ENCODE measurements around the gene IGDCC3. TPM values are rescaled to one million over a fixed set of nuclear protein-coding genes. Genes with fewer than 3 reads are reported as not detected.
"Not testable (repeated sequence)": the region's sequence is repeated elsewhere in the genome, so short reads cannot be mapped to it uniquely, and the experiment has no call there.

Gene IGDCC3
- polyA plus RNA-seq, 4 donors = 4.1 to 11.9 (median 7.3) TPM

DNA sequence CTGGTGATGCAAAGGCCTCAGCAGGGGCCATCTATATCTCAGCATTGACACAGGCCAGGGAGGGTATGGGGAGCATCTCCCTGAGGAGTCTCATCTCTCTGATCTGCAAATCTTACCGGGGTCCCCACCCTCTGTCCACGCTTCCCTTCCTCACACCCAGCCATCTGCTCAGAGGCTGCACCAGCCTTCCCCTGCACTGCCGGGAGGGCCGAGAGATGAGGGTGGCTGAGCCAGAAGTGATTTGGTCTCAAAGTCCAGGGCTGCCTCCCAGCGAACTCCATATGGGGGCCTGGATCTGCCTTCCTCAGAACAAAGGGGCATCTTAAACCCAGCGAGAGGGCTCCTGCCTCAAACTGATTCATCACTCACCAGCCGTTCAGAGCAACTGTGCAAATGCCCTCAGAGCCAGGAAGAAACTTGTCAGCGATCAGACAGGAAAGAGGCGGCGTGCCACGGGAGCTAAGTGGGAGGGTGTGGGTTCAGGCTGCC lies 4.6 kb downstream of the IGDCC3 start:
- DNase-seq (ENCODE audit: low read depth in 4 of 4, low spot score in 3 of 4) = no peak

DNA sequence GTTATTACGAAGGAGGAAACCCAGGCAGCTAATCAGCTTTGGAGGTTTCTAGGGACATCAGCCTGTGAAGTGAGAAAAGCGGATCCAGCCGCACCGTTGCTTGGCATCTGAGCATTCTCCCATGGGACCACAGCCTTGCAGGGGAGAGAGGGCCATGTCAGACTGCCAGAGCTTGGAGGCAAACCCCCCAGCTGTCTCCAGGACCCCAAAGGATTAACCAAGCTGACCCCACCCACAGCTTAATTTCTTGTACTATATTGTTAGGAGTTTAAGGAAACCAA lies 5.1 kb downstream of the IGDCC3 start:
- no peak for DNase-seq (ENCODE audit: low read depth in 4 of 4, low spot score in 3 of 4)

DNA sequence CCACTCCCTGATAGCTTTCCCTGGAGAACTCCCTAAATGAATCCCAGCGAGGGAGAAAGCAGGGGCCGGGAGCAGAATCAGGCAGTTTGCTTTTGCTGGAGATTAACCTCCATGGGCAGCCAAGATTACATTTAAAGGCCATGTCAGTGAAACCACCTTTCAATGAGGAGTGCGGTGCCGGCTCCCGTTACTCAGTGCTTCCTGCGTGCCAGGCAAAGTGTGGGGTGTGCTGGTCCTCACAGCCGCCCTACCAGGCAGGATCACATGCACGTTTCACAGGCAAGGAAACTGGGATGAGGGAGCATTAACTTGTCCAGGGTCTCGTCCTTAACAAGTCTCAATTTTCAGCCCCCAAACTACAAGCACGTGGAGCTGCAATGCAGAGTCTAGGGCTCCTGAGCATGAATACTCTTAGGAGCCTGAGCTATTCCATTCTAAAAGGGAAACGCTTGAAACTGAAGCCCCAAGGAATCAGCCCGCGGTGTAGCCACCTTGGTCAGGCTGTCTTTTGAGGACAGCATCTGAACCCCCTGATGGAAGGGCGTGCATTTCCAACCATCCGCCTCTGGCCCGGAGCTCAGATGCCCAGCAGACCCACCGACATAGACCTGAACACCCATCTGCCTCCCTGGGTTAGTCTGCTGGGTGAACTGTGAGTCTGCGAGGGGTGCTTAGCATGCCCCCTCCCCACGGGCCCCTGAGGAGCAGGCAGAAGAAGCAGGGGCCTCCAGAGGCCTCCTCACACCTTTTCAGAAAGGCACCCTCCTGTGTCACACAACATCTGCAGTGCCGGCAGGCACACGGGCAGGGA lies 5.6 kb downstream of the IGDCC3 start:
- no peak for DNase-seq (ENCODE audit: low read depth in 4 of 4, low spot score in 3 of 4)

DNA sequence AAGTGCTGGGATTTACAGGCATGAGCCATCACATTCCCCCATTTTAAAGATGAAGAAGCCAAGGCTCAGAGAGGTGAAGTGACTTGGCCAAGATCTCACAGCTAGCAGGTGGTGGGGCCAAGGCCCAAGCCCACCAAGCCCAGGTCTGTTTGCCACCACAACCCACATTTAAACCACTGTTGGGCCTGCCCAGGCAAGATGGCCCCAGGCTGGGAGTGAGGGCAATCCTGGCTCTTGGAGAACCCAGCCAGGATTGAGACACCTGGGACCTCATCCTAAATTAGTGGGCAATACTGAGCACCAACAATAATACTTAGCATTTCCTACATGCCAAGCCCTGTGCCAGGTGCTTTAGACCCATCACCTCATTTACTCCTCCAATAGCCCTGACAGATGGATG lies 6.9 kb downstream of the IGDCC3 start:
- no peak for DNase-seq (ENCODE audit: low read depth in 4 of 4, low spot score in 3 of 4)

DNA sequence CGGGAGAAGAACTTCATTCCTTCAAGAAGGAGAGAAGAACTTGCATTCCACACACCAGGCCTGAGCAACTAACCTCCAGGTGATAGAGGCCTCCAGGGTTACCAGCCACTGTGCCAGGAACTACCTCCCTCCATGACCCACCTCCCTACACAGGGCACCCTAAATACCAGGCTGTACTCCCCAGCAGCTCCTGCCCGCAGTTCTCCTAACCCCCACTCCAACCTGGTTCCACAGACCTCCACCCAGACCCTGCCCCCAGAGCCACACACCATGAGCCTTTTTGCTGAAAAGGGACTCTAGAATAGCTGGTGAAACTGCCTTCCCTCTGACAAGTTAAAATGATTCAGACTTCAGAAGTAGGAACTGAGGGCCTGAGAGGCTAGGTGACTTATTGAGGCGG lies 8.2 kb downstream of the IGDCC3 start:
- no peak for DNase-seq (ENCODE audit: low read depth in 4 of 4, low spot score in 3 of 4)

DNA sequence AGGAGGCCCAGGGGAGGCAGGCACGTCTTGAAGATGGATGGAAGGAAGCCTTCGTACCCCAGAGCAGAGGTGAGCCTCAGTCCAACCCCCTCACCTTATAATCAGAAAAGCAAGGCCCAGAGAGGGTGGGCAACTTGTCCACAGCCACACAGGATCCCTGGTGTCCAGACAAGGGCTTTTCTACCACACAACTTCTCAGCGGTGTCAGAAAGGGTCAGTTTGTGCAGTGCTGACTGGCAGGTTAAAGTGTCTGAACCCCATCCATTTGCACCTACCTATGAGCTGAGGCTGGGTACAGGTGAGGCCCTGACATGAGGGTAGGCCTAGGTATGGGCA lies 8.6 kb downstream of the IGDCC3 start:
- no peak for DNase-seq (ENCODE audit: low read depth in 4 of 4, low spot score in 3 of 4)

DNA sequence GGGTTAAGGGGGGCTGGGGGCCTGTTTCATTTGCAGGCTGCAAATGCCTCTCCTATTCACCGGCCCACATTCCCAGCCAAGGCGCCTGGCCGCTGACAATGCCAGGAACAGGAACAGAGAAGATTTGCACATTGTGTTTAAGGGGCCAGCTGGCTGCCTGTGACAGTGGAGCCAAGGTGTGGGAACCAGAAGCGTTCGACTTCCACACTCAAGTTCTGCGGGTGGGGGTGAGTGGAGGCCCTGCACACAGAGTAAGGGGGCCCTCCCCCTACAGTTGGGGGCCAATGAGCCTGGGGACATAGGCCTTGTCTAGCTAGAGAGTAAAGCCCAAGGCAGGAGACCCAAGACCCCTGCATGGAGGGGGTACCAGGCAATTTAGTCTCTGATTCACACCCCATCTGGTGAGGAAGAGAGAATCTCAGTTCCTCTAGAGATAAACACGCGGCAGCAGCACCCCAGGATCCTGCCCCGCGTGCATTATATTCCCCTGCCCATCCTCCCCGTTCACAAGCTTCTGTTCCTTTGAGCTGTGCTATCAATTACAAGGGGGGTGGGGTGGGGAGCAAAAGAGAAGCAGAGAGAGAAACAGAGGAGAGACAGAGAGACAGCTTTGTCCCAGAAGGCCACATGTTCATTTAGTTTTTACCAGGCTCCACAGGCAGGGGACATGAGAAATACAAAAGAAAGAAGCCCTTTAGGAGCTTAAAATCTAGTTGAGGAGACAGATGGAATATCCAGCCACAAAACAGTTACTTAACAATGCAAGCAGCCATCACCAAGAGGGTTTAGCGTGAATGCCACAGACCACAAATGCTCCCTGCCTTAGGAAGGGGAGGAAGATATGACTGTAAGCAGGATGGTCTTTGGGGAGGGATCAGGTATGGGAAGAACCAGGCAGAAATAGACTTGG lies 9.2 kb downstream of the IGDCC3 start:
- DNase-seq (ENCODE audit: low read depth in 4 of 4, low spot score in 3 of 4) = no peak

DNA sequence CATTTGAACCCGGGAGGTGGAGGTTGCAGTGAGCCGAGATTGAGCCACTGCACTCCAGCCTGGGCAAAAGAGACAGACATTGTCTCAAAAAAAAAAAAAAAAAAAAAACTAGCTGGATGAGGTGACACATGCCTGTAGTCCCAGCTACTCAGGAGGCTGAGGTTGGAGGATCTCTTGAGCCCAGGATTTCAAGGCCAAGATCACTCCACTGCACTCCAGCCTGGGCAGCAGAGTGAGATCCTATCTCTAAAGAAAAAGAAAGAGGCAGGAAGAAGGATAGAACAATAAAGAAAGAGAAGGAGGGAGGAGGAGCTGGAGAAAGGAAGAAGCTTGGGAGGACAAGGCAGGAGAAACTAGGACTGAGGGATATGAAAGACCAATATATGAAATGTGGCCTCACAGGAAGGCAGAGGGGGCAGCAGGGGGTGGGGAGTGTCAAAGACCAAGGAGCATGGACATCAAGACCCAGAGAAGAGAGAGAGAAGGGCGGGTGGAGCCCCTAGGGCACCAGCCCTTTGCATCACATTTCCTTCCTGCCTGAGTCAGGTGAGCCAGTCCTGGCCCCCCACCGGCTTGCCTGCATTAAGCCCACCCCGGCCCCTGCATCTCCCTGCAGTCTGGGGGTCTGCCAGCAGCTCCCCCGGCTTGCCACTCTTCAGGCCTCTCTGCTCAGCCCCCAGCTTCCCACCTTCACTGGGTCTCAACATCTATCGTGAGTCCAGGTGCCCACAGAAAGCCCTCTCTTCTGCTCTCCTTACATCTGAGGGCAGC lies 11.5 kb downstream of the IGDCC3 start:
- DNase-seq (ENCODE audit: low read depth in 4 of 4, low spot score in 3 of 4) = no peak

DNA sequence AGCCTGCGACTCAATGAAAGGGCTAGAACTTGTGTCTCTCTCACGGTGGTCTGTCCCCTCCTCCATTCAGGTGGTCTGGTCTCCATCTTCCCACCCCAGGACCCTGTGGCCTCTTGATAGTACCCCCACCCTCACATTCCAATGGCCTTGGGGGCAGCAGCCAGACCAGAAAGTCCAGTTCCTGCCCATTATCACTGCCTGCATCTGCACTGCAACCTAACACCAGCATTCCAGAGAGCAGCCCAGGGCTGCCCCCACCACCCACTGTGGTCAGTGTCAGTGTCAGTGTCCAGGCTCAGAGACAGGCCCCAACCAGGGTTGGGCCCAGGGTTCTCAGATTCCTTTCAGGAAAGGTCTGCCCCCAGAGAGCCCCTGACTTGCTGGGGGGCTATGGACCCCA lies 12.6 kb downstream of the IGDCC3 start:
- DNase-seq (ENCODE audit: low read depth in 4 of 4, low spot score in 3 of 4) = no peak

DNA sequence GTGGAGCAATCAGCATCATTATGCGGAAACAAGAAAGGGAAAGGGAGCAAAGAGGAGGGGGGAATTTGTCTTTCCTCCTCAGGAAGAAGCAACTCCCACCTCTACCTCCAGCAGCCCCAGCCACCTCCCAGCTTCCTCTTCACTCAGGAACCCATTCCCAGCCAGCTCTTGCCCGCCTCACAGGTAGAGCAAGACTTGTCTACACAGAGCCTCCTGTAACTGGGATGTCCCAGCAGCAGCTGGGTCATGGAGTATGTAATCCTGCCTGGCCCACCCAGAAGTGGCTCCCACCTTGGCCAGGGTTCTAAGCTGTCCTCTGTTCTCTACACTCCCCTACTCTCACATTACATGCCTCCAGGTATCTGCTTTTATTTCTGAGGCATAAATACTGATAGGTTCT lies 14.0 kb downstream of the IGDCC3 start:
- no peak for DNase-seq (ENCODE audit: low read depth in 4 of 4, low spot score in 3 of 4)

DNA sequence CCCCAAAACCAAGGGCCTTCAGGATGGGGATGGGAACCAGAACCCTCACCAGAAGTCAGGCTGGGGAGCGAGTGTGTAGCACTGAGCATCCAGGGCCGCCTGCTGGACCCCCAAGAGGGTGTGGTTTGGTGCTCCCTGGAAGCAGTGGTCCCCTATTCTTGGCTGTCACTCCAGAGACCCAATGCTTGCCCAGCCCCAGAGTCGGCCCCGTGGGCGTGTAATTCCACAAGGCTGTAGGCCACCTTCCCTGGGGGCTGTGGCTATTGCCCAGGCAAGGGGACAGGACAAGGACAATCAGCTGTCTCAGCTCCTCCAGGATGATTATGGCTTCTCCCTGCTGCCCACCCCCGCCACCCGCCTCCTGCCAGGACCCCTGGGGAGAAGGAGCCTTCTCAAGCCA lies 14.5 kb downstream of the IGDCC3 start:
- DNase-seq (ENCODE audit: low read depth in 4 of 4, low spot score in 3 of 4) = no peak

DNA sequence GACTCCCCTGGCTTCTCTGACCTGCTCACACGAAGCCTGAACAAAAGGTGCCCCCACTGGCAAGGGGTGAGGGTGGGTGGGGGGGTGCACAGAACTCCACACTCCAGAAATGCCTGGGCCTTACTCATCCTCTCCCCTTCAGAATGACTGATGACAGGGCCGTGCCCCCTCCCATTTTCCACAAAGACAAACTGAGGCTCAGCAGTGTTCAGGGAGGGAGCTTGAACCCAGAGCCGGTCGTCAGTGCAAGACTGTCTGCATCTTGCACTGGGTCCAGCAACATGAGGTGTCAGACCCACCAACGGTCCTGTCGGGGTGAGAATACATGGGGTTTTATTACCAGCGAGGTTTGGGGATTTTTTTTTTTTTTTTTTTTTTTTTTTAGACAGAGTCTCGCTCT lies 15.3 kb downstream of the IGDCC3 start:
- no peak for DNase-seq (ENCODE audit: low read depth in 4 of 4, low spot score in 3 of 4)

DNA sequence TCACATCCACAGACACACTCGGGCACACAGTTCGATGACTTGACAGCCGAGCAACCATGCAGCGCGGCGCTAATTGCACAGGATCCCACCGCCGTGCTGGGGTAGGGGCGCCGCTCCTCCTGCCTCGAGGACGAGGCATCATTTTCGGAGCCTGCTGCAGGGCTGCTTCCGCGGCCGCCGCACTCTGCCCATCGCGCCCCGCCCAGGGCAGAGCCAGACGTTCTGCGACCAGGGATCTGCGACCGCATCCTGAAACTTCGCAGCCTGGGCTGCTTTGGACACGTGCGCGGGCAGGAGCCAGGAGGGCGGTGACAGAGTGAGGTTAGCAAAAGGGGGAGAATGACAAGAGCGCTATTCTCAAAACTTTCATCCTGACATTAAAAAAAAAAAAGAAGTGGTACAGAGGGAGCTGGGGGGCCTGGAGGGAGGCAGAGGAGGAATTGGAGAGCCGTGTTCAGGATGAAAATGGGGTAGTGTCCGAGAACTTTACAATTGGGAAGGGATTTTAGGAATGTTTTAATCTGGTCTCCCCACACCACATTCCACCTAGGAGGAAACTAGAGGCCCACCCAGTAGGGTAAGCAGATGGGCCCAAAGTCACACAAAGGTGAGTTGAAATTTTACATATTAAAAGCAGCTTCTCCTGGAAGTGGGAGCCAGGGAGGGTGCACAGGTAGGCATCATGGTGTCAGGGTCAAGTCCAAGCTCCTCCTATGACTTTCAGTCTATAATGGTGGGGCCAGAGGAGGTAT lies 15.9 kb downstream of the IGDCC3 start:
- no peak for DNase-seq (ENCODE audit: low read depth in 4 of 4, low spot score in 3 of 4)

DNA sequence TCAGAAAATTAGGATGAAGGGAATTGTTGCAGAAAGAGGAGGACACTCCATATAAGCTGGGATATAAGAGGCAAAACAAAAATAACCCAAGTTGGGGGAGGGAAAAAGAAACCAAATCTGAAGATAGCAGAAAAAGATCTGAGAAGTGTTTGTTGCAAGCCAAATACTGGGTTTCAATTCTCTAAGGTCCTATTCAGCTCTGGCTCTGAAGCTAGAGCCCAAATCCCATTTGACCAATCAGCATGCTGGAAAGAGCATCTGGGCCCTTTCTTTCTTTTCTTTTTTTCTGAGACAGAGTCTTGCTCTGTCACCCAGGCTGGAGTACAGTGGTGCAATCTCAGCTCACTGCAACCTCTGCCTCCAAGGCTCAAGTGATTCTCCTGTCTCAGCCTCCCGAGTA lies 17.3 kb downstream of the IGDCC3 start:
- DNase-seq (ENCODE audit: low read depth in 4 of 4, low spot score in 3 of 4) = no peak

DNA sequence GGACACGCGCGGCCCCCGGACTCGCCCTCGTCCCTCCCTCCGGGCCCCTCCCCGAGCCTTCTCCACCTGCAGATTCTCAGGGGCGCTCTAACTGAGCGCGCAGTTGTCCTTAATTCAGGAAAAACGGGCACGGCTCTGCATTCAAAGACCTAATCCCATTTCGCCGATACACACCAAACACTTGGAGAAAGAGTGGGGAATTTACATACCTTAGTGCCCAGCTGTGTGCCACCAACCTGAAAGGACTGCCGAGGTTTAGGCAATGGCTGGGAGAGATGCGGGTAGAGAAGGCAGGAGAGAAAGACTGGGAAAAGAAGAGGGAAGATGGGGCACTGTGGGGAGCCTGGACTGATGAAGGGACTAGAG lies 21.8 kb downstream of the IGDCC3 start:
- no peak for DNase-seq (ENCODE audit: low read depth in 4 of 4, low spot score in 3 of 4)

DNA sequence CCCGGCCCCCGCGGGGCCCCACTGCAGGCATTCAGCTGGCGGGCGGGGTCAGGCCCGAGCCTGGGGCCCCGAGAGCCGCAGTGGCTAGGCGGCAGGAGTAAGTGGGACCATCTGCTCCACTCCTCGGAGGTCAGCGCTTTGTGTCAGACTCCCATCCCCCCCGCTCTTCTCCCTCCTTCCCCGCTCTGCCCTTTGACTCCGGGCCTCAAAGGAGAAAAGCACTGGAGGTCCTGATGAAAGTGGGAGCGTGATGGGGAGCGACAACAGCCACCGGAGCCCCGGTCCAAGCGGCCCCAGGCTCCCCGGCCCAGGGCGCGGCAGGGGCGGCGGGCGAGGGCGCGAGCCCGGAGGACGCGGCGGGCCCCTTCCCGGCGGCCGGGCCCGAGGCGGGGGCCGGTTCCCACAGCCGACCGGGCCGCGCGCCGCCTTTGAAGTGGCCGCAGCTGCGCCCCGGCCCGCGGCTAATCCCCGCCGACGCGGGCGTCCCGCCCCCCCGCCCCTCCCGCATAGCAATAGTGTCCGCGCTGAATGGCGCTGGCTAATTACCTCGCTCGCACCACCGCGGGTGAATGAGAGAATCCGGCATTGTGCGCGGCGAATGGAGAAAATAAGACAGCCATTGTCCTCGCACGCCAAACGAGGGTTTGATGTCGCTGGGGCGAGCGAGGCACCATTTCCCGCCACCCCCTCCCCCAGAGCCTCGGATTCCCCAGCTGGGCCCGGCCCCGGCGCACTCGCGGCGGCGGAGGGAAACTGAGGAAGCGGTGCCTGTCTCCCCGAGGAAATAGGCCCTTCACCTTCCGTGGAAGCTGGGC lies 22.4 kb downstream of the IGDCC3 start:
- DNase-seq (ENCODE audit: low read depth in 4 of 4, low spot score in 3 of 4) = no peak

DNA sequence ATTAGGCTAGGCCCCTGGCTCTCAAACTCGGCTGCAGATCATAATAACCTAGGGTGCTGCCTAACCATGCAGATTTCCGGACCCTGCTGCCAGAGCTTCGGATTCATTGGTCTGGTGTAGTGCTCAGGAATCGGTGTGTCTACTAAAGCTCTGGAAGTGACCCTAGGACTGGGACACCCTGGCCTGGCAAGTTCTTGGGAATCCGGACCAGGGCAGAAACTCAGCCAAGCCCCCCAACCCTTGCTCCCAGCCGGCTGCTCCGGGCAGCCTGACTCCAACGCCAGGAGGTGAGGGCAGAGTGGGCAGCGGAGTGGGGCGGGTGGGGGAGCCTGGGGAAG lies 23.0 kb downstream of the IGDCC3 start:
- no peak for DNase-seq (ENCODE audit: low read depth in 4 of 4, low spot score in 3 of 4)

DNA sequence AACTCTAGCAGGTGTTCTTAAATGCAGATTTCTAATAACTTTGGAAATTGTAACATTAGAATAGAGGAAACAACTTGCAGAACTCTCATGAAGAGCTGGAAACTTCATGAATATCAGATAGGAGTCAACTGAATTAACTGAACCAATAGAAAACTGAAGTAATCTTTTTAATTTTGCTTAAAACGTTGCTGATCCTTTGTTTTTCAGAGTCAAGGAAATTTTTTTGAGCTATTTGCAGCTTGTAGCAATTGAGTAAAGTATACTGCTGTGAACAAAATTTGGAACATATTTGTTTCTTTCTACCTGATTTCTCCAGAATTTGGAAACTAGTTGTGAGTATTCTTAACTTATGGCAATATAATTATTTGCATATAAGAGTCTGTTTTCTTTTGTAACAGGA lies 25.8 kb downstream of the IGDCC3 start:
- DNase-seq (ENCODE audit: low read depth in 4 of 4, low spot score in 3 of 4) = not testable (repeated sequence)

DNA sequence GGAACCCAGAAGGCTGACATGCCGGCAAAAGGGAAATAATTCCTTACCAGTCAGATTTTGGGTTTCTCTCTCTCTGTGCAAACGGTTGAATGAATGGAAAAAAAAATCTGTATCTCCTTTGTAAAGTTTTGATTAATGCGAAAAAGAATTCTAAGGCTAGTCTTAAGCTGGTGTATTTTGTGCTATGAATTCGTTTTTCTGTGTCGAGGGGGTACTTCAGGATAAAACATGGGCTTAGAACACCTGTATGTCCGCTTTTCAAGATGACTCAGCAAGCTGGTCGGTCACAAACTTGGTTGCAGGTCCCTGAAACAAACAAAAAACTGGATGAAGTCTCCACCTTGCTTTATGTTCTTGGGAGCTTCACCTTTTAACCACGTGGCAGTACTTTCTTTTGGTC lies 28.5 kb downstream of the IGDCC3 start:
- DNase-seq (ENCODE audit: low read depth in 4 of 4, low spot score in 3 of 4) = no peak

DNA sequence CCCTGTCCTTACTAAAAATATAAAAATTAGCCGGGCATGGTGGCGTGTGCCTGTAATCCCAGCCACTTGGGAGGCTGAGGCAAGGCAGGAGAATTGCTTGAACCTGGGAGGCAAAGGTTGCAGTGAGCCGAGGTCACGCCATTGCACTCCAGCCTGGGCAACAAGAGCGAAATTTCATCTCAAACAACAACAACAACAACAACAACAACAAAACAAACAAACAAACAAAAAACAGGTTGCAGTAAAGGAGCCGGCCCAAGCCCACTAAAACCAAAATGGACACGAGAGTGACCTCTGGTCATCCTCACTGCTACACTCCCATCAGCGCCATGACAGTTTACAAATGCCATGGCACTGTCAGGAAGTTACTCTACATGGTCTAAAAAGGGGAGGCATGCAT lies 30.0 kb downstream of the IGDCC3 start:
- DNase-seq (ENCODE audit: low read depth in 4 of 4, low spot score in 3 of 4) = not testable (repeated sequence)

Measured in left renal pelvis (tissue), 4 donors.